HepG2 (cell line): ENCODE results near the gene ENTREP1.

Experiments
- HNRNPUL1 ChIP-seq: fragments of 200-400 bp; formaldehyde crosslinking; IDR thresholded peaks from 2 replicates; pipeline ENCODE4 v1.6.1; 2017; ENCODE audit warnings: low read depth, mild to moderate bottlenecking, low read length, moderate library complexity
- NCOA1 ChIP-seq: sonication (generic); formaldehyde crosslinking; IDR thresholded peaks from 2 replicates; pipeline ENCODE4 v1.9.0; 2021; ENCODE audit warnings: missing genetic modification reagents
- TP53 ChIP-seq: sonication (generic); formaldehyde crosslinking; conservative IDR thresholded peaks from 2 replicates; pipeline ENCODE4 v1.4.0; 2020; ENCODE audit warnings: missing genetic modification reagents
- TF ChIP-seq, protein P1 (sequence below): sonication (generic); formaldehyde crosslinking; IDR thresholded peaks from 2 replicates; pipeline ENCODE4 v1.4.0; 2020; ENCODE audit warnings: missing genetic modification reagents

DNA sequence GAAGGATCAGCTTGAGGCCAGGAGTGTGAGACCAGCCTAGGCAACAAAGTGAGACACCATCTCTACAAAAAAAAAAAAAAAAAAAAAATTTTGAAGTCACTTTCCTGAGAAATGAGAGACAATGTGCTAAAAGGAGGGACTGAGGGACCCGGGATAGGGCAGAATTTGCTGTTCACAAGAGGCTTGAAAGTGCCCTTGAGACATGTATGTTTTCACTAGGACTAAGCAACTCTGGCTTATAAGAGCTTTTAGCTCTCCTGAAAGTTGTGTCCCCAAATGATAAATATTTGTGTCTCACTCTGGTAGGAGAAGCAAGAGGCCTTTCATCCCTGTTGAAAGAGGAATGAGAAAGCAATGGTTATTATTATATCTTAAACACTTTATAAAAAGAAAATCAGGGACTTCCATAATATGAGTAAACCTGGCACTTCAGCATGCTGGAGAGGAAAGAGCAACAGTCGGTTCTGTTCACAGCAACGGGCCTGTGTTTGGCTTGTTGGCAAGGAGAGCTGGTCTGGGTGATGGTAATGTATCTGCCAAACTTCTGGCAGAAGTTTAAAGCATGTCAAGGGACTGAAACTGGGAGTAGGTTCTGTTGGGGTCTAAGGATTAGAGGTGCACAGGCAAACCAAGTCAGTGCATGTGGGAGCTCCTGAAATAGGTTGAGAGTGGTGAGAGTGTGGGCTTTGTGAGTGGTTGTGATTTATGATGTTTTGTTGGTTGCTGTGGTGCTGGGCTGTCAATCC lies 32.2 kb downstream of the ENTREP1 start:
- TF ChIP-seq HNRNPUL1: no peak
- TF ChIP-seq, protein P1, sequence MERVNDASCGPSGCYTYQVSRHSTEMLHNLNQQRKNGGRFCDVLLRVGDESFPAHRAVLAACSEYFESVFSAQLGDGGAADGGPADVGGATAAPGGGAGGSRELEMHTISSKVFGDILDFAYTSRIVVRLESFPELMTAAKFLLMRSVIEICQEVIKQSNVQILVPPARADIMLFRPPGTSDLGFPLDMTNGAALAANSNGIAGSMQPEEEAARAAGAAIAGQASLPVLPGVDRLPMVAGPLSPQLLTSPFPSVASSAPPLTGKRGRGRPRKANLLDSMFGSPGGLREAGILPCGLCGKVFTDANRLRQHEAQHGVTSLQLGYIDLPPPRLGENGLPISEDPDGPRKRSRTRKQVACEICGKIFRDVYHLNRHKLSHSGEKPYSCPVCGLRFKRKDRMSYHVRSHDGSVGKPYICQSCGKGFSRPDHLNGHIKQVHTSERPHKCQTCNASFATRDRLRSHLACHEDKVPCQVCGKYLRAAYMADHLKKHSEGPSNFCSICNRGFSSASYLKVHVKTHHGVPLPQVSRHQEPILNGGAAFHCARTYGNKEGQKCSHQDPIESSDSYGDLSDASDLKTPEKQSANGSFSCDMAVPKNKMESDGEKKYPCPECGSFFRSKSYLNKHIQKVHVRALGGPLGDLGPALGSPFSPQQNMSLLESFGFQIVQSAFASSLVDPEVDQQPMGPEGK: no peak
- no peak for TF ChIP-seq NCOA1
- TF ChIP-seq TP53 (CRISPR knock-in tag): no peak
